NCI-H146 treated with DMSO at 0.1 percent for 48 hours (cell line): ENCODE measurements around the gene COLQ.
"Not testable (repeated sequence)": the region's sequence is repeated elsewhere in the genome, so short reads cannot be mapped to it uniquely, and the experiment has no call there.

Source experiments
- DNase-seq: peaks from one replicate; lab custom pipeline; 2025; ENCODE audit not compliant: unreplicated experiment; lab: John Stamatoyannopoulos, UW

Gene COLQ

DNA sequence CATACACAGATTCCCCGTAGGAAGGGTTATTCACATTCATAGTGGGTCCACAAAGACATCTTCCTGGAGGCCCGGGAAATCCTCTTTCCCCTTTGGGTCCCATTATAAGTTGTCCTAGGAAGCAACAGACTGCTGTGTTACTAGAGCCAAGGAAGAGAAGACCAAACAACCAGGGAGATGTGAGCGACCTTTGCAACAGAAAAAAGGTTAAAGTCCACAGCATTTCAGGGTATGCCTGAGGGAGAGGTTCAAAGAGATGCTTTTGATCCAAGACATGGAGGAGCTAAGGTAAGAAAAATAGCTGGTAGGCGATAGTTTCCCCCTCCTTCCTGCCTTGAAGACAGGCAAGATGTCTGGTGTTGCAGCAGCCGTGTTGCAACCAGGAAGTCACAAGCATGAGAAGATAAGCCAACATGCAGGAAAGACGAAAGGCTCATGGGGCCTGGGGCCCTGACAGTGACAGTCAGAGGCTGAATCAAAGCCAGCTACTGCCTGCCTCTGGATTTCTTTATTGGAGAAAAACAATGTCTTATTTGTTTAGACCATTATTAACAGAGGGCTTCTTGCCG, 63.2 kb downstream of the COLQ start:
- DNase-seq: no peak

DNA sequence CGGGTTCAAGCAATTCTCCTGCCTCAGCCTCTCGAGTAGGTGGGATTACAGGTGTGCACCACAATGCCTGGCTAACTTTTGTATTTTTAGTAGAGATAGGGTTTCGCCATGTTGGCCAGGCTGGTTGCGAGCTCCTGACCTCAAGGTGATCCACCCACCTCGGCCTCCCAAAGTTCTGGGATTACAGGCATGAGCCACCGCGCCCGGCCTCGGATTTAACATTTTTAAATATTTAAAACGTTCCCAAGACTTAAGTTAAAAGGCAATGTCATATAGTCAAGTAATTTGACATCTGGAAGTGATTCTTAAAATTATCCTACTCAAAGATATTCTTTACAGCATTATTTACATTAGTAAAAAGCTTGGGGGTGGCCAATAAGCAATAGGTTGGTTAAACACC, 64.6 kb downstream of the COLQ start:
- not testable (repeated sequence) for DNase-seq

DNA sequence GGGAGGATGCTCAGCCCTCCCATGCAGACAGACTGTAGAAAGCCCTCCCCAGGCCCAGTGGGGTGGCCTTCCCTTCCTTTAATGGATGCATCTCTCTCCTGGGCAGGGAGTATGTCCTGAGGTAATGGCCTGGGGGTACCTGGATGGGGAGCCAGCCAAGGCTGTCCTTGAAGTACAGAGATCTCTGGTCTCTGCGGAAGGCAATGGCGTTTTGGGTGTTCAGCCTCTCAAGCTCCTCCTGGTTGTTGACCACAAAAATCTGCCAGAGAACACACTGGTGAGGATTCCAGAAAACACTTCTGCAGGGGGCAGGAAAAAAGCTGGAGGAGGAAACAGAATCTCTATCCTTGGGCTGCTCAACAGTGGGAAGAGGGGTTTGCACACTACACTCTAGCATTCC, 65.2 kb downstream of the COLQ start:
- DNase-seq: no peak

DNA sequence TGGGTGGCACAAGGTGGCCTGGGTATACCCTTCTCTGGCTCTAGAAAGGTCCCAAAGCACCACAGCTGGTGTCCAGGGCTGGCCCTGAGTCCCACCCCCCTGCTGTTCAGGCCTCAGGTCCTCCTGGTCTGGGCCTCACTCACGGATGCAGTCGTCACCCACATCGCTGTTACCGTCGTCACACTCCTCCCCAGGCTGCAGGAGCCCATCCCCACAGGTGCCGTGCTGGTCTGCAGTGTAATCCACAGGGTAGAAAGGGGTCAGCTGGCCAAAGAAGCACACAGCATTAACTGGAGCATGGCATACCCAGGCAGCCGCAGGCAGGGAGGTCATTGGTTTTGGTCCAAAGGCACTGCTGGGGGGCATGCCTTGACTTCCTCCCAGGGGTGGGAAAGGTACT, 65.8 kb downstream of the COLQ start:
- DNase-seq: no peak

DNA sequence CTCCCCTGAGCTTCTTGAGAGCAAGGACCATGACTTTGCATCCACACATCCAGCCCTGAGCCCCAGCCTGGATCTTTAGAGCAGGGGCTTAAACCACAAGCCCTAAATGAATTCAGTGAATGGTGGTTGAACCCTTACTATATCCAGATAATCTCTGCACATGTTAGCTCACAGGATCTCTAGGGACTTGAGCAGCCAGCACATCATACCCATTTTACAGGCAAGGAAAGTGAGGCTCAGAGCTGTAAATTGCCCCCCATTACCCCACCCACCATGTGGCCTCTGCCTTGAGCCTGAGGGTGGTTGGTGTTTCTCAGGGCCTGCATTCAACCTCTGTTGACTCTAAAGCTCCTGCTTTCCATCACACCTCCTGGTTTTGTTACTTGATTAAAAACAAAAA, 66.5 kb downstream of the COLQ start:
- no peak for DNase-seq

DNA sequence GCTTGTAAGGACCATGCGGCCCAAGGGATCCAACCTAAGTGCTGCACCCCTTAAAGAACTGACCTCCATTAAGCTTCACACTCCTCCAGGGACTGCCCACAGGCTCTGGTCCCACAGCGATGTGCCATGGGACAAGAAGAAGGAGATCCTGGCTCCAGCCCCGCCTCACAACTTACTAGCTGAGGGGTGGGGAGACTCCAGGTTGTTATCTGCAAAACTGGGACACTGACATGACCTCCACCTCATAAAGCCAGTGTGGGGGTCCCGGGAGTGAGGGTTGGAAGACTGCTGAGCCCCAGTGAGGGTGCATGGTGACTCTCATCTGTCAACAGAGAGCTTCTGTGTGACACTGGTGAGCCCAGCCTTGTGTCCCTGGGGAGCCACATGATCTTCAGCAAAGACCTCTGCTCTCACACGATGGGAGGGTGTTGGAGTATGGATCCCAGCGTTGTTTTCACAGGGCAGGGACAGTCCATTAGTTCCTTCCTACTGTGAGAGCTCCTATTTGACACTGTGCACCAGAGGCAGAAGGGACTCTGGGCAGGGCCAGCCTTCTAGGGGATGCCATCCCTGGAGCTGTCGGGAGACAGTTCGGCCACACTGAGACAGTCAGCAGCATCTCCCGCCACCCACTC, 67.4 kb downstream of the COLQ start:
- no peak for DNase-seq

DNA sequence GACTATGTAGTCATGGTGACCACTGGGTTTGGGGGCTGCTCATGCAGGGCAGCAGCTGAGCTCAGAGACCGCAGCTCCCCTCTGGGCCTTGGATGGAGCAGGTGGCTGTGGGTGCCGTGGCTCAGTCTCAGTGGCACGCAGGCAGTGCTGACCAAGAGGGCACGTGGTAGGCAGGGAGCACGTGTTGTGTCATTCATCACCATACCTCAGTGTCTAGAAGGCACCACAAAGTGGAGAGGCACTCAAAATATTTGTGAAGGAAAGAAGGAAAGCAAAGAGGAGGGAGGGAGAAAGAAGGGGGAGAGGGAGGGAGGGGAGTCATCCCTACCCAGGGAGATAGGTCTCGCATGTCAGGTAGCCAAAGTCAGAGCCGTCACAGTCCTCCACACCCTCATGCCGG, 68.0 kb downstream of the COLQ start:
- DNase-seq: no peak

DNA sequence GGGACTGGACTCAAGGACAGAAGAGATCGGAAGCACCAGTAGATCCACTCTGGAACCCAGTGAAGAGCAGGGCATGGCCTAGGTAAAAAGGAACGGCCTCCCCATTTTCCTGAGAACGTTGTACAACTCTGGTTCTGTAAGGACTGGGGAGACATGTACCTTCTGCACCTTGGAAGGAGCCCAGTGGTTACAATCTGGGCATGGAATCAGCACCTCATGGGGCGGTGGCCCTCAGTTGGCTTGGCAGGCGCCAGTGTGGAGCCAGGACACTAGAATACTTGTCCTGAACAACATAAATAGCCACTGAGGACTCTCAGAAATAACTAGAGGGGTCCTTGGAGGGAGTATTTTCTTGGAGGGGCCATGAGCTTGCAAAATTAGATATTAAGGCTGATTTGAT, 68.5 kb downstream of the COLQ start:
- DNase-seq: no peak

DNA sequence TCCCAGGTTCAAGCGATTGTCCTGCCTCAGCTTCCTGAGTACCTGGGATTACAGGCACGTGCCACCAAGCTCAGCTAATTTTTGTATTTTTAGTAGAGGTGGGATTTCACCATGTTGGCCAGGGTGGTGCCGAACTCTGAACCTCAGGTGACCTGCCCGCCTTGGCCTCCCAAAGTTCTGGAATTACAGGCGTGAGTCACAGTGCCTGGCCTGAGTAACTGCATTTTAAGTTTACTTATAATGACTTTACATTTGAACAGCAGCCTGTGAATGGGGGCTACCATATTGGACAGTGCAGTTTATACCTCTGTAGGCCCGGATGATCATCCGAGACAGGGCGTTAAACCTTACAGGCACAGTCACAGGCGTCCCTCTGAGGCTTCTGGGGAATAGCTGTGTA, 69.3 kb downstream of the COLQ start:
- no peak for DNase-seq

DNA sequence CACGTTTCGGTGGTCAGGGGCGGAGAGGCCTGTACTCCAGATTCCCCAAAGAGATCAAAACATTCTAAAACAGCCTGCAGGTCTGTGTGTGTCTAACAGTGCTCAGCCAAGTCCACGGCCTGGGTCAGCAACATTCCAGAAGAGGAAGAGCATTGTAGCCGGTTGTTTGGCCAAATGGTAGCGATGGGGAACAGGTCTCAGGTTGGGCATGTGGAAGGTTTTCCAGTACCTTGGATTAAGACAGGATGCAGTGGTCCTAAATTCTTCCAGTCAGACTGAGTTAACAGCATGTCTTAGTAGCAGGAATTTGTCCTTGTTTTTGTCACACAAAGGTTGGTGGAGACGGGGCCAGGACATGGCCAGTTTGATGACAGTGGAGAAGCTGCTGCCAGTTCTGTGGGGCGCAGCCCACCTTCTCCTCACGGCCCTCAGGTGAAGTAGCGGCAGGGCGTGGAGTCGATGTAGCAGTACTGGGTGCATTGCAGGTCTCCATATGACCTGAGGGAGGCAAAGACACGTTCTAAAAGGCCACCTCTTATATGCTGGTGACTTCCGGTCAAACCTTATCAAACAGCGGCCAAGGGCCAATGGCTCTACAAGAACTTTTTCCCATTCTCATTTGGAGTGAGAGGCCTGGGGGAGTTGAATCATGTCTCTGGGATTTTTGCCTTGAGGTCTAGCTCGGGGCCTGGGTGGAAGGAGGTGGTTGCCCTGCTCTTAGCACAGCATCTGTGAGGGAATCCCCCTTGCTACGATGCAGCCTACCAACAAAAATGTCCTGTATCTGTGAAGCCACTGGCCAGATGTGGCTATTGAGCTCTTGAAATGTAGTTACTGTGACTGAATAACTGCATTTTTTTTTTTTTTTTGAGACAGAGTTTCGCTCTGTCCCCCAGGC, 70.0 kb downstream of the COLQ start:
- DNase-seq: no peak

DNA sequence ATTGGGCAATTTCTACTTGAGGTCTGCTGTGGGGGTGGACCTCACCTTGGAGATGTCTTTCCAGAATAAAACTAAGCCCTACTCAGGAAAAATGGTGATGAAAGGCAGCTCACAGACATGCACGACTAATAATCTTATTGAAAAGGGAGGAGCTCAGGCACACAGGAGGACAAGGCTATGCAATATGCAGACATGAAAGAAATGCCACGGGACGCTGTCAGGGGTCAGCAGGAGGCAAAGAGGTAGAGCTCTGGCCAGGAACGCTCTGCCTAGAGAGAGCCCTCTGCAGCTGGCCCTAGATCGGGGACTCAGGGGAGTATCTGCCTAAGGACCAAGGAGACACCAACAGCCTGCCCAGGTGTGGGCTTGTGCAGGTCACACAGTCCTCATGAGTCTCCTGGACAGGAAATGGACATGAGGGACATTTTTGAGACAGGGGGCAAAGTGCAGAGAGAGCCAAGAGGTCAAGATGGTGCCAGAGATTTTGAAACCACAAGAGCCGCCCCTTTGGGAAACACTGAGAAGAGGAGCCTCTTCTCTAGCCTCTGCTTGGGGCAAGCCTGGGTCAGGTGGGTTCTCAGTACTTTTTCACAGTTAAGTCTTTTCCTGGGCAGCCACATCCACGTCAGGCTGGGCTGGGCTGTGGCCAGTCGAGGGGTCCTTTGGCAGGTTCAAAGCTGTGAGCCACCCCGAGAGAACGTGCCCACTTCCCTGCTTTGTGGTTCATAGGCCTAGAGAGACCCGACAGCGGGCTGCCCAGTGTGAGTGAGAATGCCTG, 70.9 kb downstream of the COLQ start:
- DNase-seq: no peak

DNA sequence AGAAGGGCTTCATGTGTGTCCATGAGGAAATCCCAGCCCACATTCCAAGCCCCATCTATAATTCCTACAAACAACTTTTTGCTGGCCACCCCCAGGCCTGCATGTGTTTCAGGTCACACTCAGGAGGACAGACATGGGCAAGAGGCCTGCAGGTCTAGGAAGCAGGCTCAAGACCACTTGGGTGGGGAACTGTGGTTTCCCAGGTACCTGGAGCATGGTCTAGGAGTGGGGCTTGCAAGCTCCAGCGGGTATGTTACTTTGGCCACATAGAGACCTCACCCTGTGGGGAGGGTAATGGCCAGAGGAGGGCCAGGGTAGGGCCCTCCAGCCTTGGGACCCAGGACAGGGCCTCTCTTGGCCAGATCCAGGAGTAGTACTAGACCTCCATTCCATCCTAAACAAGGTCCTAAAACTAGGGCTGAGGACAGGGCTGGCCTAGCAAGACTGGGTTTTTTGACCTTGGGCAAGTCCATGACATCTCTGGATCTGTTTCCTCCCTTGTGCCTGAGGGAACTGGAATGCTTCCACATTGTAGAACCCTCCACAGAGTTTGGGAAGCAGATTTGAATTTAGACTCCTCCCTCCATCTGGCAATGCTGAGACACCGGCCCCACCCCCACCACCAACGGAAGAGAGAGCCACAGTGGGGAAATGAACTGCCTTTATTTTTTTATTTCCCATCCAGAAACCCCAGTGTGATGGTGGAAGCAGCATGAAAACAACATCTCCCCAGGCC, 71.8 kb downstream of the COLQ start:
- no peak for DNase-seq

DNA sequence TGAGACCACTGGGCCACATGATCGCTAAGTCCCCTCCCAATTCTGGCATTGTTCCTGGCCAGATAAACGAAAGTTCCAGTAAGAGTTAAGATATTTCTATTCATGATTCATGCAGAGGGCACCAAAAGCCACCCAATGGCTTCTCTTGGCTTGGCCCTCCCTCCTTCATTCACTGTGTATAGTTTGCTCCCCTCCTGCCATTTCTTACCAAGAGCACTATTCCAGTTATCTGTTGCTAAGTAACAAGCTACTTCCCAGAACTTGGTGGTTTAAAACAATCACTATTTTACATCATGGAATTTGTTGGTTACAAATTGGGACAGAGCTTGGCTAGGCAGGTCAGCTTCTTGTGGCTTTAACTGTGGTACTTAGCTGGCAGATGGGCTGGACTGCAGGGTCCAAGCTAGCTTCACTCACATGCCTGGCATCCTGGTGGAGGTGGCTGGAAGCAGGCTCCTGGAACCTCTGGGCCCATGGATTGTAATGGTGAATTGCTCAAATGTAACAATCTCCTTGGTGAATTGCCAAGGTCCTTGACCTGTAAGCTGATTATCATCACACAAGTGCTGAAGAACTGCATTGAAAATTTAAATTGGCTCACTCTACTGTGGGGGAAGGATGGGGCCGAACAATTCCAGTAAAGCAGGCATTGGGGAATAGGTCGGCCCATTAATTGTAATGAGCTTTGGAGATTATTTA, 77.5 kb downstream of the COLQ start:
- DNase-seq: no peak

DNA sequence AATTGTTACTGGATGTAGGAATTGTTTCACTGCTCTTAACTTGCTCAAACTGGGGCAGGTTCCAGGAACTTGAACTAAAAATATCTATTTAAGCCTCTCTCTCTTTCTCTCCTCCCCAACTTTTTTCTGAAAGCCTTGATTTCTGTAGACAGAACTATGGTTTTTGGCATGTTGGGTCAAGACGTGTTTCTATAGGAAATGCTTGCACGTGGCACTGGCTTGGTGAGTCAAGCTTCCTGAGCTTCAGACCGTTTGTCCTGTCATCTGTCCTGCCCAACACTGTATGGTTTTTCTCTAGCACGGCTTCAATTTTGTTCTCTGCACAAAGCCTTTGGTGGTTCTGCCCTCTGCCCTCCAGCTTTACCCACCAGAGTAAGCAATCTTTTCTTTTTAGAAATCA, 80.6 kb downstream of the COLQ start:
- no peak for DNase-seq

DNA sequence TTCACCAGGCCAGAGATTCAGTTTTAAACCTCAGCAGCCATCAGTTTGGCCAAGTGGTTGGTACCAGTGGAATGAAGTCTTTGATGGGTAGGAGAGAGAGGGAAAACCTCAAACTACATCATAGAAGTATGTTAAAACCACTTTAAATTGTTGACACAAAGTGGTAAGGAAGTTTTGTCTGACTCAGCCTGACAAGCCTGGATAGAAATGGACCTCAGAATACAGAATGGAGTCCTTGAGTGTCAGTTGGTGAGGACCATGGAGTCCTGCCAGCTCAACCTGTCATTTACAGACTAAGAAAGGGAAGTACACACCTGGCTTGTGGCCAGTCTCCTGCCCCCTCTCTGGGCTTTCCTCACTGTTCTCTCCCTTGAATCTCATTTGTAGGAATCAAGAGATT, 82.0 kb downstream of the COLQ start:
- DNase-seq: no peak

DNA sequence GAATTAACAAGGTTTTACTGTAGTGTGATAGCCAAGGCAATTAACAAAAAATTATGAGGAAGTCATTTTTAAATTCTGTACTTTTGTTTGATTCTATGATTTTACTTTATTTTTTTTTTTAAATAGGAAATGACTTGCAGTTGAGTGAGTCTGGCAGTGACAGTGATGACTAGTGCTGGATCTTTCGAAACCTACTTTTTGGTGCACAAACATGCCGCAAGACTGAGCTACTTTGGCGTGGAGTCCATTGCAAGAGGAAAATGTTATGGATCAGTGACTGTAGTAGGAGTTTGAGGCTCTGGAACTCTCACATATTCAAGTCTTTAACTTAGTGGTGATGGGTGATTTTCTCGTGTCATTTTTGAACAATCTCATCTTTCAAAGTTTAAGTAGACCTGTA, 82.5 kb downstream of the COLQ start:
- DNase-seq: no peak

DNA sequence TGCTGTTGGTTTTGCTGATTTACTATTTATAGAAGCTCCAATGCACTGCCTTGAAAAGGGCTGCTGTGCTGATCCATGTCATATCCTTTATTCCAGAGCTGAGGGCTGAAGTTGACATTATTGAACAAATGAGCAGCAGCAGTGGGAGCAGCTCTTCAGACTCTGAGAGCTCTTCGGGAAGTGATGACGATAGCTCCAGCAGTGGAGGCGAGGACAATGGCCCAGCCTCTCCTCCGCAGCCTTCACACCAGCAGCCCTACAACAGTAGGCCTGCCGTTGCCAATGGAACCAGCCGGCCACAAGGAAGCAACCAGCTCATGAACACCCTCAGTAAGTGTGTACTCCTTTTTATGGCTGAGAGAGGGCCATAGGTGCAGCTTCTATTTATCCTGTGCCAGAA, 85.3 kb downstream of the COLQ start:
- DNase-seq: no peak

DNA sequence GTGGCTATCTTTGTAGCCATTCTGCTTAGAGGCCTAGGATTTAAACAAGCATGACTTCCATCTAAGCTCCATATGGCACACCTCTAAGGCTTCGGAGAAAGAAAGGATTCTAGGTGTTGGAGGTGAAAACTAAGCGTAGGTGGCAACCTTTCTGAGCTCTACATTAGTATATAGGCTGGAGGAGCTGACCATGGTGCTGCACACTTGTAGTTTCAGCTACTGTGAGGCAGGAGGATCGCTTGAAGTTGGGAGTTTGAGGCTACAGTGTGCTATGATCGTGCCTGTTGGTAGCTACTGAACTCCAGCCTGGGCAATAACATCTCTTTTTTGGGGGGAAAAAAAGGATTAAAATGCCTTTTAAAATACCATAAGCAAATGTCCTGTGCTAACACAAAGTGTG, 86.8 kb downstream of the COLQ start:
- DNase-seq: no peak

DNA sequence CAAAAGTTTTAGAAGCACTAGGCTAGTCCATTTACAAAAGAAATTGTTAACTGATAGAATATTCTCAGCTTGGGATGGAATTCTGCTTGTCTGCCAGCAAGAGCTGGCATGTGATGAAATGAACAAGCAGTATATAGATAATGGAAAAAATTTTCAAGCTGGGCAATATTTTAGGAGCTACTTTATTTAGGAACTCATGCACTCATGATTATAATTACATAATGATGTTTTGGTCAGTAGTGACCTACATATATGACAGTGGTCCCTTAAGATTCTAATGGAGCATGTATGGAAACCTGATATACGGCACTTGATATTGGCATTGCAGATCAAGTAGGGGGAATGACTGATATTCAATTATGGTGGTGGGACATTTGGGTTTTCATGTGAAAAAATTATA, 88.0 kb downstream of the COLQ start:
- no peak for DNase-seq

DNA sequence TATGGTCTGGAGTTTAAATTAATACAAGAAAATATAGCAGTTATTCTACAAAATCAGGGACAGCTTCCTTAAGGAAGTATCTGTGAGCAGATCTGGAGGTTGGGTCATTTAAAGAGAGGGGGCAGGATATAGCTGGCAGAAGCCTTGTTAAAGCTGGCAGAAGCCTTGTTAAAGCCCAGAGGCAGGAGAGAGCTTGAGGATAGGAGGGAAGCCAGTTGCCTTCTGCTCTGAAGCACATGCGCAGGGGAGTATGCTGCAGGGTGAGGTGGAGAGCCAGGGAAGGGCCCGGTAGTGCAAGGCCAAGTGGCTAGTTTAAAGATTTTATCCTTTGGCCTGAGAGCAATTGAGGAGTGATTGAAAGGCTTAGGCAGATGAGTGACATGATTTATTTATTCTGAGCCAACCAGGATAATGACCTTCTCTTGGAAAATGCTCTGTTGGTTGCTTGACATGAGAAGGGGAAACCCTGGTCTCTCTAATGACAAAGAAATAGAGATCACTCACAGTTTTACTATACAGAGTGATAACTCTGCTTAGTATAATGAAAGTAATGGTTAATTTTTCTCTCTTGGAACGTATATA, 90.2 kb downstream of the COLQ start:
- DNase-seq: no peak
